Stimulated activated CD8-positive, alpha-beta memory T cell treated with anti-CD3 and anti-CD28 coated beads, Interleukin-12 subunit alpha, Interleukin-12 subunit beta, amount 100 ng/mL, for 24 hours (primary cell): ENCODE results near the gene AFF3.

Experiments
- DNase-seq: peaks from one replicate; pipeline ENCODE4 v3.0.0-alpha.2; 2020; ENCODE audit errors: extremely low read depth

Gene AFF3

GRCh38 chr2:99888617-99889016 lies 253.8 kb downstream of the AFF3 start:
- DNase-seq: no peak

- no peak for DNase-seq
Observed at GRCh38 chr2:99886418-99886817, 256.0 kb downstream of the AFF3 start.

DNA sequence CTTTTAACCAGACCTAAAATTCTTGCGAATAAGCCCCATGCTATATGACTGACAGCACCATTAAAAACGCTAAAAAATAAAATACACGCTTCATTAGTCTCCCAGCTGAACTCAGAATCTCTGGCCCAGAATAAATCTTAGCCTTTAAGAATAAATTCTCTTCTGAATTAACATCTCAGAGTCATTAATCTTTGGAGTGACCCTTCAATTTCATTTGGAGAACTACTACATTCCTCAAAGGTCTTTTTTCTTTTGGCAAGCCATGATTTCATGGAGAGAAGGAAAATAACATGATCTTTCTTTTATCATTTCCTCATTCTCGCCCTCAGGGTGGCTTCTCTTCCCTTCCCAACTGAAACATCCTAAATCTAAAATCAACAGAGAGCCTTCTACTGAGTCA lies 259.0 kb downstream of the AFF3 start:
- no peak for DNase-seq

GRCh38 chr2:99881901-99882591 lies 260.3 kb downstream of the AFF3 start:
- DNase-seq: no peak

DNA sequence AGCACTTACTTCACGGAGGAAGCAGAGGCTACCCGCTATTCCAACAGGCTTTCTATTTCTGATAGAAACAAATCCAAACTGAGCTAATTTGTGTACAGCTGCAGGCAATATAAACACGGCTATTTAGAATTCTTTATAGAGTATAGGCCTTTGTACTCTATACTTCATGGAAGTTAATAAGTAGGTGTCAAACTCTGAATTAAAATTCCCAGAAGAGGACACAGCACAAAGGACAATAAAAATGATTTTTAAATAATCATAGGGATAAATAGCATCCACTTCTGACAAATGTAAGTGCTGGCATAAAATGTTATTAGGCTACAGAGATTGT lies 261.5 kb downstream of the AFF3 start:
- no peak for DNase-seq

GRCh38 chr2:99880148-99880963 lies 262.0 kb downstream of the AFF3 start:
- no peak for DNase-seq

DNA sequence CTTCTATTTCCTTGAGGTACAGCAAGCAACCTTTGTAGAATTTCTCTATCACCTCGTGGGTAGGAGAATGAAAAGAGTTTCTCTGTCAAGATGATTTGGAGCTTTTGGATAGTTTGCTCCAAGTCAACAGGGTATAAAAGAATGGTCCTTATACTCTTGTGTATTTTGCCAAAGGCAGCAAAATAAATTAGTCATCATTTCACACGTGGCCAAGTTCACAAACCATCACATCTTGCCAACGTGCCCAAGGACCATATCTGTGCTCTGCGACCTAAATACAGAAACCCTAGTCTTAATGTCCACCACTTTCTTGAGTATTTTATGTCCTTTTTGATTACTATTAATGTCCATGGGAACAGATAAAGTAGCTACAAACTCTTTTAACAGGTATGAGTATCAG lies 262.9 kb downstream of the AFF3 start:
- no peak for DNase-seq

DNA sequence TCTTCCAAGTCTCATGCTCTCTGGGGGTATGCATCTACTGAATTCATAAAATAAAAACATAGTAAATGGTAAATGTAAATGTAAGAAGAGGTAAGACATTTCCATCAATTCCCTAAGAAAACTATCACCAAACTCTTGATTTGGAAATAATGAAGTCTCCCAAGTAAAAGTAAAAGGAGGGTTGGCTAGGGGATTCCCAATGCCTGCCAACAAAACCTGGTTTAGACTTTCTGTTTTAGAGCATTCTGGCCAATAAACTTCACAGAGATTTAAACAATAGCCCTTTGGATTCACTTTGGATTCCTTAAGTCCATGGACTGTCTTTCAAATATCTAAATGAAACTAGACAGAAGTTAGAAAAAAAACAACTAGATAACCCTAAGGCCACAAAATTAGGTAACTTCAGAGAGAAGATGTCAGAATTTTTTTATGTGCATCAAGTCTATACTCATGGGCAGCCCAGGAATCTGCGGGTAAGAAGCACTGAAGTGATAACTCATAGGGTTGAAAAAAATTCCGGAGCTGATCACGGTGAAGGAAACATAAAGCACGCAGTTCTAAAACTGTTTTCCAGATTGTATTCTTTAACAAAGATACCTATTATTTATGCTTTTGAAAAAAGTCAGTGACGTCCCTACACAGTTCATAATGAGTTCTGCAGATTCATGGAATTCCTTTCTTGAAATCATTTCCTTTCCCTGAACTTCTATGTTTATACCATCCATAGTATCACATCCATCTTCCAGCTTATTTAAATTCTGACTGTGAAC lies 263.6 kb downstream of the AFF3 start:
- no peak for DNase-seq

- DNase-seq: no peak
Observed at GRCh38 chr2:99877963-99878362, 264.4 kb downstream of the AFF3 start.

DNA sequence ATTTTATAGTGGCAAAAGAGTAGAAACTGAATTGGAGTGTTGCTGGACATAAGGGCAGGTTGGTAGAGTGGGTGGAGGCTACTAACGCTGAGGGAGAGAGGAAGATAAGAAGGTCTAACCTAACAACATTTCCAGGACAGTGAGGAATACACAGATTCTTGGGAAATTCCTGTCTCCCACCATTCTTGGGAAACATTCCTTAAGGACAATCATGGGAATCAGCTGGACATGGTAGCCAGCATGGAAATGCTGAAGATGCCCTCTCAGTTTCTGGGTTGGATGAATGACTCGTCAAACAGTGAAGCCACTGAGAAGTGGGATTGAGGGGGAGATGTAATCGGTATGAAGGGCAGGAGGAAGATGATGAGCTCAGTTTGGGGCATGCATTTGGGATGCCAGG lies 265.4 kb downstream of the AFF3 start:
- DNase-seq: no peak

DNA sequence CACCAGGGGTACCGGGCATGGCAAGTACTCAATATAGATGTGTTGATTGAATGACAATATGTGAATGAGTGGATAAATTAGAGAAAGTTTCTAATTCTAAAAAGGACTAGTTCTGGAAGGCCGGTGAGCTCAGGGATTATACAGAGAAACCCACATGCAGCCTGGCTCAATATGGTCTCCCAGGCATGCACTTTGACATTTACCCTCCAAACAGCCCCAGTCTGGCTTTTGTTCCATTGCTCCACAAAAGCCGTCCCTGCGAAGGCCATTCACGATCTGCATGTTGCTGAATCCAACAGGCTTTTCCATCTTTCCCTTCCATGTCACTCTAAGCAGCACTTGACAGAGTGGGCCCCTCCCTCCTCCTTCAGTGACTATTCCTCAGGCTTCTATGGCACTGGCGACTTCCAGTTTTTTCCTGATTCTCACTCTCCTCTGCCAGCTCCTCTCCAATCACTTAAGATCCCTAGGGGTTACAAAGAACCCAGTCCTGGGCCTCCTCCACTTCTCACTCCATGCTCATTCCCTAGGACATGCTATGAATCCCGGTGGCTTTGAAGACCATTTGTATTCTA lies 266.7 kb downstream of the AFF3 start:
- no peak for DNase-seq

DNA sequence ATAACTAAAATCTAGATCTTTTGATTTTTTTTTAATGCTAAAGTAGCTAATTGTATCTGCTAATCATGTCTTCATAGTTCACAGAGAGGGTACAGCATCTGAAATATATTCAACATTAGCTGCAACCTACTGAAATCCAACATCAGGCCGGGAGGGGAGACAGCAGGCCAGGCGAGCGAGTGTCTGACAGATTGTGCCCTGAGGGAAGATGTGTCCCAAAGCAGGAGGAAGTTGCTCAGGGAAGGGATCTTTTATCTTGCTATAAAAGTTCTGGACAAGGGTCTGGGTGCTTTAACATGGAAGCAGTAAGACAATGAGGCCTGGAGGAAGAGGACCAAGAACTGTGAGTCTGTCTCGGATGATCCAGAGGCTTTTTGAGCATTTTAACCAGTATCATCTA lies 274.1 kb downstream of the AFF3 start:
- no peak for DNase-seq

GRCh38 chr2:99867770-99868169 lies 274.6 kb downstream of the AFF3 start:
- no peak for DNase-seq

- no peak for DNase-seq
Observed at GRCh38 chr2:99865818-99866676, 276.3 kb downstream of the AFF3 start.

DNA sequence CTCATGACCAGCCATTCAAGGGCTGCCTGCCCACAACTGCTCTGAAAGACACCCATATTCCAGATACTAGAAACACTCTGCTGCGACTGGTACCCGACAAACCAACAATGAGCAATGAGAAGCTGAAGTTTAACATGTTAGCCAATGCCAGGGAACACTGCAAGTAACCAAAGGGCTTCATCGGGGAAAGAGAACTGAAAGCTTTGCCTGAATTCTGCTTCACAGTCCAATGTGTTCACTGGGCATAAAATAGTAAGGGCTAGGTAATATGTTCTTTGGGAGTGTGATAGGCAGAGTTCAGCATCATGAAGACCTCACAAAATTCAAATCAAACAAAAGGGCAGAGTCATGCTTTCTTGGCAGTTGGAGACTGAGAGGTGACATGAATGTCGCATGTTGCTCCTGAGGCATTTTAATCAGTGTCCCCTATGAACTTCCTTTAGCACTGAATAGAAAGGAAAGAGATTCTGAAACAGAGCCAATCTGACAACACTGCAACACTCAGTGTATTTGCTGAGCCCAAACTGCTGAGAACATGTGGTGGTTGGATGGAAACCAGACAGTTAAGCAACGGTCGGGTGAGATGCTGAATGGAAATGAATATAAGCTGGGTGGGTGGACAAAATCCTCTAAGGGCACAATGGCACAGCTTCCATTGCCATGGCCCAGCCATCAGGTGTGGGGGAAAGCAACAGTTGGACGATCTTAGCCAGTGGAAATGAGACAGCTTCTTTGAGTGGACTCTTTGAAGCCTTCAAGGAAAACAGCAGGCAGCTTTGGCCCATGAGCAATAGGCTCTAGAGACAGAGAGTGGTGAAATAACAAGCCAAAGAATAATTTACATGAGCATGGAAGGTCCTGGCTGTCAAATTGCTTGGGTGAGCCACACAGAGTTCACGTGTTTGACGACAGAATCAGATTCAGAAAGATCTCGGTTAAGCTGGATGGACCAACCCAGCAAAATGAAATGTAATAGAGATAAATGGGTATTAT lies 277.5 kb downstream of the AFF3 start:
- DNase-seq: no peak

DNA sequence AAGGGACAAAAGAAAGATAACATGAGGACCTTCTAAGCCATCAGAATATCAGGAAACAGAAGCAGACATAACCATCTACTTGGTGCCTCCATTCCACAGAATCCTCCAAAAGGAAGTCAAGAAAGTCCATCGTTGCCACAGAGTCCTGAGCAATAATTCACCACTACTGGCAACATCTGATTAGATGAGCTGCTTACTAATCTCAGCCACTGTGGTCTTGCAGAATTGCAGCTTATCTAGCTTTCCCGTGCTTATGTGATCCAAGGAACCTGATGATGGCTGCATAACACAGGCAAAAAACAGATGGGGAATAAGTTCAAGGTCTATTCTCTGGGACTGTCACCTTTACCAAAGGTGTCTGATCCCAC lies 278.5 kb downstream of the AFF3 start:
- DNase-seq: no peak

DNA sequence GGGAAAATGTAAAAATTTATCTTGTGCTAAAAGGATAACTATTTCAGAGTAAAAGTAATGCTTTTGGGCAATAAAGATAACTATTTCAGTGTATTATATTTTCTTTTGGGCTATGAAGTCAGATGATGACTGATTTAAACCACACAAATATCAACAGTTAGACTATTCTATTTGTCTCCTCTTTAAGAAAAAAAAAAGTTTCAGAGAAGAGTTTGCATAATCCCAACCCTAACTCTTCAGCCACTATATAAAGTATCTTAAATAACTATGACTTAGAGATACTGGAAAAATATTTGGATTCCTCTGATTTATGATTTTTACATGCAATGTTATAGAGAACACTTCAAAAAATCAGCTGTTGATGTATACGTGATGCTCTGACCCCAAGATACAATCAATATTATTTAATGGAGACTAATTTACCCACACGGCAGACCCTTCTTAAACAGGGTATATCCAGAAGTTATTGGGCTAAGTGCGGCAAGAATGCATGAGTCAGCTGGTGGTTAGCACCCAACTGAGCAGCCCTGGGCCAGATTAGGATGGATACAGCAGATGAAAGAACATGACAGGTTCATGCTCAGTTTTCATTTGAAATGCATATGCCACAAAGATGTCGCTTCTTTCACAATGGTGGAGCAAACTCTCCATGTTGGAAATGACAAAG lies 279.0 kb downstream of the AFF3 start:
- DNase-seq: no peak

- DNase-seq: no peak
Observed at GRCh38 chr2:99862566-99862965, 279.8 kb downstream of the AFF3 start.

DNA sequence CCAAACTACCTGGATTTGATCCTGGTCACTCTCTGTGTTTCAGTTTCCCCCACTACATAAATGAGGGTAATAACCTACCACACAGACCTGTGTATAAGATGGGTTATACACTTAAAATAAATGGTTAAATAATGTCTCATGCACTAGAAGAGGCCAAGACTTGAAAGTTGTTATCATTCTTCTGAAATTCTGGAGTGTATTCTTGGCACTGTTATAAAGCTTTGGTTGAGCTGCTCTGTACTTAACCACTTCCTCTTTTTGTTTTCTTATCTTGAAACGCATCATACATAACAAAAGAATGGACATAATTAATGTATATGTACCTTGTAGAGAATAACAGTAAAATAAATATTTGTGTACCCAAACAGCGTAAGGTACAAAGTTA lies 281.0 kb downstream of the AFF3 start:
- no peak for DNase-seq
